Skeletal muscle satellite cell (primary cell): ENCODE measurements around the gene GRM6.

ENCODE experiments used
- H3K27me3 ChIP-seq: 2 replicates; pipeline ENCODE4 v1.7.0; 2013; ENCODE audit warnings: low read length; ENCODE audit not compliant: control insufficient read depth, insufficient read depth
- H3K36me3 ChIP-seq: 2 replicates; pipeline ENCODE4 v1.7.0; 2013; ENCODE audit warnings: mild to moderate bottlenecking, control low read depth, low read length; ENCODE audit not compliant: insufficient read depth
- H3K4me1 ChIP-seq: 2 replicates; pipeline ENCODE4 v1.7.0; 2013; ENCODE audit warnings: low read length; ENCODE audit not compliant: control insufficient read depth, insufficient read depth
- H3K4me2 ChIP-seq: 2 replicates; pipeline ENCODE4 v1.7.0; 2013; ENCODE audit warnings: mild to moderate bottlenecking, low read length
- H3K4me3 ChIP-seq: 2 replicates; pipeline ENCODE4 v1.7.0; 2013; ENCODE audit warnings: low read length
- H3K9ac ChIP-seq: 2 replicates; pipeline ENCODE4 v1.7.0; 2013; ENCODE audit warnings: mild to moderate bottlenecking, low read depth, low read length, moderate library complexity
- H3K9me3 ChIP-seq: replicated peaks from 2 replicates; pipeline ENCODE4 v1.7.0; 2013; ENCODE audit warnings: mild to moderate bottlenecking, control low read depth, low read length

The GRM6 gene

GRCh38 chr5:178993236-178993765 lies 1.8 kb downstream of the GRM6 start:
- no peak overlapping the region for H3K9ac ChIP-seq
- no peaks in the 10 kb centered on the region for H3K36me3 ChIP-seq
- H3K4me3 ChIP-seq, result no peak overlapping the region
- H3K4me2 ChIP-seq, result no peak overlapping the region
- H3K27me3 ChIP-seq, result peaks cover 5% of the 10 kb centered on the region
- H3K4me1 ChIP-seq, result no peaks in the 10 kb centered on the region
- H3K9me3 ChIP-seq, result peaks cover 16% of the 10 kb centered on the region

- H3K9me3 ChIP-seq, result peaks cover 17% of the 10 kb centered on the region
- no peak overlapping the region for H3K4me2 ChIP-seq
- H3K4me3 ChIP-seq, result no peak overlapping the region
- H3K27me3 ChIP-seq, result peaks cover 5% of the 10 kb centered on the region
- no peaks in the 10 kb centered on the region for H3K36me3 ChIP-seq
- no peaks in the 10 kb centered on the region for H3K4me1 ChIP-seq
- H3K9ac ChIP-seq, result no peak overlapping the region
Measured at GRCh38 chr5:178992291-178992895, 2.7 kb downstream of the GRM6 start.

- Histone ChIP-seq H3K4me1 (no peaks in the 10 kb centered on the region), H3K4me2 (no peak overlapping the region), H3K36me3 (no peaks in the 10 kb centered on the region), H3K9ac (no peak overlapping the region), H3K4me3 (no peak overlapping the region), H3K9me3 (peaks cover 21% of the 10 kb centered on the region), H3K27me3 (peaks cover 5% of the 10 kb centered on the region)
Measured at GRCh38 chr5:178991190-178992145, 3.7 kb downstream of the GRM6 start.

- Histone ChIP-seq H3K27me3 (no peaks in the 10 kb centered on the region), H3K36me3 (no peaks in the 10 kb centered on the region), H3K4me2 (no peak overlapping the region), H3K9ac (no peak overlapping the region), H3K4me3 (no peak overlapping the region), H3K9me3 (peaks cover 27% of the 10 kb centered on the region), H3K4me1 (no peaks in the 10 kb centered on the region)
Measured at GRCh38 chr5:178990491-178990890, 4.6 kb downstream of the GRM6 start.

GRCh38 chr5:178989311-178989710 lies 5.8 kb downstream of the GRM6 start:
- Histone ChIP-seq H3K4me1 (no peaks in the 10 kb centered on the region), H3K4me2 (no peak overlapping the region), H3K9me3 (peaks cover 30% of the 10 kb centered on the region), H3K9ac (no peak overlapping the region), H3K4me3 (no peak overlapping the region), H3K36me3 (no peaks in the 10 kb centered on the region), H3K27me3 (no peaks in the 10 kb centered on the region)

- Histone ChIP-seq H3K9ac (no peak overlapping the region), H3K27me3 (no peaks in the 10 kb centered on the region), H3K4me3 (no peak overlapping the region), H3K36me3 (no peaks in the 10 kb centered on the region), H3K4me1 (no peaks in the 10 kb centered on the region), H3K4me2 (no peak overlapping the region), H3K9me3 (peaks cover 36% of the 10 kb centered on the region)
Measured at GRCh38 chr5:178988436-178989220, 6.5 kb downstream of the GRM6 start.

- Histone ChIP-seq H3K4me1 (no peaks in the 10 kb centered on the region), H3K4me3 (no peak overlapping the region), H3K36me3 (no peaks in the 10 kb centered on the region), H3K9me3 (peaks cover 48% of the 10 kb centered on the region), H3K27me3 (no peaks in the 10 kb centered on the region), H3K4me2 (no peak overlapping the region), H3K9ac (no peak overlapping the region)
Measured at GRCh38 chr5:178986326-178986960, 8.7 kb downstream of the GRM6 start.

GRCh38 chr5:178984145-178985072 lies 10.7 kb downstream of the GRM6 start:
- Histone ChIP-seq H3K36me3 (no peaks in the 10 kb centered on the region), H3K9ac (no peak overlapping the region), H3K4me2 (no peak overlapping the region), H3K9me3 (peaks cover 54% of the 10 kb centered on the region), H3K4me1 (no peaks in the 10 kb centered on the region), H3K4me3 (no peak overlapping the region), H3K27me3 (no peaks in the 10 kb centered on the region)

GRCh38 chr5:178983728-178984127 lies 11.4 kb downstream of the GRM6 start:
- no peak overlapping the region for H3K4me2 ChIP-seq

GRCh38 chr5:178982941-178983340 lies 12.2 kb downstream of the GRM6 start:
- Histone ChIP-seq H3K36me3 (no peaks in the 10 kb centered on the region), H3K27me3 (no peaks in the 10 kb centered on the region), H3K4me2 (no peak overlapping the region), H3K9me3 (peaks cover 56% of the 10 kb centered on the region), H3K4me3 (no peak overlapping the region), H3K4me1 (no peaks in the 10 kb centered on the region), H3K9ac (no peak overlapping the region)

More at GRCh38 chr5:178983728-178984127, 11.4 kb downstream of the GRM6 start:
- peaks cover 56% of the 10 kb centered on the region for H3K9me3 ChIP-seq
- H3K9ac ChIP-seq, result no peak overlapping the region
- no peak overlapping the region for H3K4me3 ChIP-seq
- no peaks in the 10 kb centered on the region for H3K4me1 ChIP-seq
- H3K27me3 ChIP-seq, result no peaks in the 10 kb centered on the region
- no peaks in the 10 kb centered on the region for H3K36me3 ChIP-seq
